ENCODE data around the gene CDK6. TPM values are rescaled to one million over a fixed set of nuclear protein-coding genes. Genes with fewer than 3 reads are reported as not detected.
A peak's percentile ranks its signal among the peaks of the same experiment; 100 is the strongest.

The CDK6 gene
- total and polyA plus RNA-seq, 2 of the 8 experiments (the other 6 are each of a cell fraction or from before 2014, with no cell fraction given) = 5.9 to 18.9 TPM

DNA sequence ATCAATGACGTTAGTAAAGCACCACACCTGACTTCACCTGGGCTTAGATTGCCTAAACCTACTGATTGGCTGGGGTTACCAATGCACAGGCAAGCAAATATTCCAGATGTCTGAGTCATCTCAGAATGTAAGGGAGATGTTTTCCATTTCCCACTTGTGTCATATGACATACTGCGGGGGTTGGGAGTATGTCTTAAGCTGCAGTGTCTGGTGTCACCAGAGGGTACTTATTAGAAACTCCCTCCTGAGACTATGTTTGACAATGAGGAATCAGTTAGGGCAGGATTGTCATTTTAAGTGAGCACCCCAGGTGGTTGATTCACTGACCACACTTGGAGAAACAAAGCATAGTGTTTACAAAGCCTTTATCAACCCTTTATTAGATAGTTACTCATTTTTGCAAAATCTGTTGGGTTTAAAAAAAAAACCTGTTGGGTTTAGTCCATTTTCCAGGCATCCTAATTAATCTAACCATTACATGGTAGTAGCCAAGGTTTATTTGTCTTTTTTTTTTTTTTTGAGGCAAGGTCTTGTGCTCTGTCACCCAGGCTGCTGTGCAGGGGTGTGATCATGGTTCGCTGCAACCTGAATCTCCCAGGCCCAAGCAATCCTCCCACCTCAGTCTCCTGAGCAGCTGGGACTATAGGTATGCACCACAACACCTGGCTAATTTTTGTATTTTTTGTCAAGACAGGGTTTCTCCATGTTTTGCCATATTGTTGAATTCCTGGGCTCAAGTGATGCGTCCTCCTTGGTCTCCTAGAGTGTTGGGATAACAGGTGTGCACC, 72.5 kb downstream of the CDK6 start (continued):
- TF ChIP-seq ATF3 (IDR thresholded peaks at IDR 0.05; ENCODE audit: insufficient read depth, low read depth, low read length) (no peak), EP300 (IDR thresholded peaks at IDR 0.05; ENCODE audit: borderline replicate concordance in 1 of 2, low read depth in 2 of 2, low read length in 2 of 2) (peak in 1 of 2 experiments; percentile 96; a peak in 2 of 3 replicates), POU5F1 (IDR thresholded peaks at IDR 0.05; ENCODE audit: low read depth, low read length) (peak; percentile 77; the same call in 1 of the 2 replicates), SUZ12 (IDR thresholded peaks at IDR 0.05; ENCODE audit: low read length) (no peak), SP1 (IDR thresholded peaks at IDR 0.05; ENCODE audit: low read depth, low read length) (peak; percentile 88), SIN3A (conservative IDR thresholded peaks at IDR 0.05 in 1 of 2, IDR thresholded peaks at IDR 0.05 in 1 of 2; ENCODE audit: low read depth in 1 of 2, low read length in 2 of 2) (peak; percentile 49 to 83; a peak in 1 of 4 replicates), RXRA (IDR thresholded peaks at IDR 0.05; ENCODE audit: insufficient read depth, low read depth, low read length) (no peak), JUN (IDR thresholded peaks at IDR 0.05; ENCODE audit: low read depth, low read length) (0 out of 2 replicates have a peak, but pooled peaks have one; percentile 25), CEBPB (IDR thresholded peaks at IDR 0.05; ENCODE audit: low read depth, low read length) (0 out of 2 replicates have a peak, but pooled peaks have one; percentile 39), NANOG (IDR thresholded peaks at IDR 0.05; ENCODE audit: insufficient read depth, low read depth, low read length, poor library complexity, severe bottlenecking) (peak; percentile 96), SIX5 (IDR thresholded peaks at IDR 0.05; ENCODE audit: low read depth, low read length) (0 out of 2 replicates have a peak, but pooled peaks have one; percentile 20), TCF12 (IDR thresholded peaks at IDR 0.05; ENCODE audit: low read depth, low read length) (peak; percentile 70; the same call in 1 of the 2 replicates)
- TF ChIP-seq, protein P1, sequence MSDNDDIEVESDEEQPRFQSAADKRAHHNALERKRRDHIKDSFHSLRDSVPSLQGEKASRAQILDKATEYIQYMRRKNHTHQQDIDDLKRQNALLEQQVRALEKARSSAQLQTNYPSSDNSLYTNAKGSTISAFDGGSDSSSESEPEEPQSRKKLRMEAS (IDR thresholded peaks at IDR 0.05) = no peak
- TF ChIP-seq, protein P2, sequence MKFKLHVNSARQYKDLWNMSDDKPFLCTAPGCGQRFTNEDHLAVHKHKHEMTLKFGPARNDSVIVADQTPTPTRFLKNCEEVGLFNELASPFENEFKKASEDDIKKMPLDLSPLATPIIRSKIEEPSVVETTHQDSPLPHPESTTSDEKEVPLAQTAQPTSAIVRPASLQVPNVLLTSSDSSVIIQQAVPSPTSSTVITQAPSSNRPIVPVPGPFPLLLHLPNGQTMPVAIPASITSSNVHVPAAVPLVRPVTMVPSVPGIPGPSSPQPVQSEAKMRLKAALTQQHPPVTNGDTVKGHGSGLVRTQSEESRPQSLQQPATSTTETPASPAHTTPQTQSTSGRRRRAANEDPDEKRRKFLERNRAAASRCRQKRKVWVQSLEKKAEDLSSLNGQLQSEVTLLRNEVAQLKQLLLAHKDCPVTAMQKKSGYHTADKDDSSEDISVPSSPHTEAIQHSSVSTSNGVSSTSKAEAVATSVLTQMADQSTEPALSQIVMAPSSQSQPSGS (IDR thresholded peaks at IDR 0.05; ENCODE audit: low read length) = peak; percentile 89

Data from H1 (cell line).